Smooth muscle cell (in vitro differentiated cells): ENCODE results near the gene SIRT5. TPM values are rescaled to one million over a fixed set of nuclear protein-coding genes. Genes with fewer than 3 reads are reported as not detected.

Experiments
- DNase-seq: peaks from one replicate; lab custom pipeline; 2025; ENCODE audit not compliant: unreplicated experiment; lab: John Stamatoyannopoulos, UW
- H2AFZ ChIP-seq: fragments of 200-600 bp; sonication (generic); 2 replicates; pipeline ENCODE4 v1.6.0; 2016; ENCODE audit warnings: antibody characterized with exemption, low read depth, mild to moderate bottlenecking
- H3F3A ChIP-seq: fragments of 200-600 bp; sonication (generic); 2 replicates; pipeline ENCODE4 v1.6.0; 2017; ENCODE audit warnings: antibody characterized with exemption, low read depth
- H3K27ac ChIP-seq: fragments of 200-600 bp; sonication (generic); 2 replicates; pipeline ENCODE4 v1.5.1; 2016; ENCODE audit warnings: low read depth, mild to moderate bottlenecking
- H3K27me3 ChIP-seq: fragments of 200-600 bp; sonication (generic); 2 replicates; pipeline ENCODE4 v1.6.1; 2016; ENCODE audit warnings: low read depth, mild to moderate bottlenecking
- H3K36me3 ChIP-seq: fragments of 200-600 bp; sonication (generic); 2 replicates; pipeline ENCODE4 v1.5.1; 2016; ENCODE audit warnings: low read depth
- H3K4me1 ChIP-seq: fragments of 200-600 bp; sonication (generic); 2 replicates; pipeline ENCODE4 v1.5.1; 2016; ENCODE audit warnings: low read depth
- H3K4me2 ChIP-seq: fragments of 200-600 bp; sonication (generic); 2 replicates; pipeline ENCODE4 v1.6.0; 2016; ENCODE audit warnings: mild to moderate bottlenecking
- H3K4me3 ChIP-seq: fragments of 200-600 bp; sonication (generic); 2 replicates; pipeline ENCODE4 v1.5.1; 2016; ENCODE audit warnings: mild to moderate bottlenecking
- H3K79me2 ChIP-seq: fragments of 200-600 bp; sonication (generic); 2 replicates; pipeline ENCODE4 v1.6.0; 2016; ENCODE audit warnings: low read depth, mild to moderate bottlenecking
- H3K9ac ChIP-seq: fragments of 200-600 bp; sonication (generic); 2 replicates; pipeline ENCODE4 v1.6.0; 2016; ENCODE audit warnings: low read depth
- H3K9me3 ChIP-seq: fragments of 200-600 bp; sonication (generic); replicated peaks from 2 replicates; pipeline ENCODE4 v1.5.1; 2016; ENCODE audit warnings: low read depth
- H4K20me1 ChIP-seq: fragments of 200-600 bp; sonication (generic); 2 replicates; pipeline ENCODE4 v1.6.0; 2016; ENCODE audit warnings: low read depth
- WGBS: methylation state at CpG from one replicate; pipeline ENCODE4 v1.1.7; 2016; ENCODE audit warnings: low lambda C conversion rate; 5-methylcytosine and 5-hydroxymethylcytosine counted together
- polyA plus RNA-seq: library from polyadenylated mRNA; unstranded; fragments of >200 nt; fragmentation: Nextera tagmentation; extraction: Ambion mirVana; gene quantifications from 2 replicates; pipeline ENCODE4 v1.2.1, GENCODE V29; 2016
- total RNA-seq: library from RNA; depleted of rRNA; stranded (reverse); fragments of >200 nt; gene quantifications from 2 replicates; pipeline ENCODE4 v1.2.3, GENCODE V29; 2014
- TF ChIP-seq, protein P1 (sequence below): fragments of 200-600 bp; sonication (generic); IDR thresholded peaks from 2 replicates; pipeline ENCODE4 v1.5.1; 2017; ENCODE audit warnings: borderline replicate concordance, mild to moderate bottlenecking, antibody characterized with exemption; ENCODE audit not compliant: insufficient read depth, poor library complexity, severe bottlenecking

The SIRT5 gene
- total and polyA plus RNA-seq, 2 experiments from 2014 or later, result 5.2 to 5.5 TPM

DNA sequence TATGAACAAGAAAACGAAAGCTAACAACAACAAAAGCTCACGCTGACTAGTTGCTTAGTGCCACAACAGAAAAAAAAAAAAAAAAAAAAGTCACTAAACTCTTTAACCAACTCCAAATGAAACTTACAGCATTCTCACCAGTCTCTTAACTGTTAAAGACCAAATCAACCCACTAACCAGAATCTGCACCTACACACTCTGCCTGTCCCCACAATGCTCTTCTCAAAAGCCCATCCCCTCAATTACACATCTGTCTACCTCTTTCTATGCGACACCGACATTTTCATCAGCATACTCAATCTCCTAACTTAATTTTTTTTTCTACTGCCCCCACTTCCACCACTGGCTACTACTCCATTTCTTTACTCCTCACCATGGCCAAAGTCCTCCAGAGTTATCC is 75.0 kb downstream of the SIRT5 start:
- Histone ChIP-seq H3K27ac (no peak overlapping the region), H3K79me2 (peaks cover 9% of the 10 kb centered on the region), H3K4me2 (no peak overlapping the region), H4K20me1 (peaks cover 35% of the 10 kb centered on the region), H3K9ac (no peak overlapping the region), H2AFZ (no peak overlapping the region), H3K27me3 (no peaks in the 10 kb centered on the region), H3F3A (no peaks in the 10 kb centered on the region), H3K9me3 (no peaks in the 10 kb centered on the region), H3K4me1 (no peaks in the 10 kb centered on the region), H3K36me3 (no peaks in the 10 kb centered on the region), H3K4me3 (no peak overlapping the region)
- no peak for DNase-seq
- TF ChIP-seq, protein P1, sequence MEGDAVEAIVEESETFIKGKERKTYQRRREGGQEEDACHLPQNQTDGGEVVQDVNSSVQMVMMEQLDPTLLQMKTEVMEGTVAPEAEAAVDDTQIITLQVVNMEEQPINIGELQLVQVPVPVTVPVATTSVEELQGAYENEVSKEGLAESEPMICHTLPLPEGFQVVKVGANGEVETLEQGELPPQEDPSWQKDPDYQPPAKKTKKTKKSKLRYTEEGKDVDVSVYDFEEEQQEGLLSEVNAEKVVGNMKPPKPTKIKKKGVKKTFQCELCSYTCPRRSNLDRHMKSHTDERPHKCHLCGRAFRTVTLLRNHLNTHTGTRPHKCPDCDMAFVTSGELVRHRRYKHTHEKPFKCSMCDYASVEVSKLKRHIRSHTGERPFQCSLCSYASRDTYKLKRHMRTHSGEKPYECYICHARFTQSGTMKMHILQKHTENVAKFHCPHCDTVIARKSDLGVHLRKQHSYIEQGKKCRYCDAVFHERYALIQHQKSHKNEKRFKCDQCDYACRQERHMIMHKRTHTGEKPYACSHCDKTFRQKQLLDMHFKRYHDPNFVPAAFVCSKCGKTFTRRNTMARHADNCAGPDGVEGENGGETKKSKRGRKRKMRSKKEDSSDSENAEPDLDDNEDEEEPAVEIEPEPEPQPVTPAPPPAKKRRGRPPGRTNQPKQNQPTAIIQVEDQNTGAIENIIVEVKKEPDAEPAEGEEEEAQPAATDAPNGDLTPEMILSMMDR, result no peak
- 100% methylated on average over 4 of the region's 4 CpGs for WGBS

DNA sequence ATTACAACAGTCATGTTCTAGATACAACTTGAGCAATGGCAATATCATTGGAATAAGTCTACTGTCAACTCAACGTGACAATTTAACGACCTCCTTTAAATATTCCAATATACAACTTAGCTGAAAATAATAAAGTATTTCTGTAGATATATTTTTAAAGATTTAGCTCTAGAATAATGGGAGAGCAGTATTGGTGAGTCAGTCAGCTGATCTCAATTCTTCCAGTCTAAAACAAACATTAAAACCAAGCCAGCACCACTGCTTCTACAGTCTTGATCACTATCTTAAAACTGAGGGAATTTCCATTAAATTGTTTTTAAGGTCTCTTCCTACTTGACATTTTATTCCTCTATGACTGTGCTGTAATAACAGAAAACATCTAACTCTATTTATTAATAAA is 78.9 kb downstream of the SIRT5 start:
- H3F3A ChIP-seq, result no peaks in the 10 kb centered on the region
- H3K4me3 ChIP-seq, result no peak overlapping the region
- H3K9ac ChIP-seq, result no peak overlapping the region
- H3K27ac ChIP-seq, result no peak overlapping the region
- no peak overlapping the region for H2AFZ ChIP-seq
- 94% methylated on average over 2 of the region's 2 CpGs for WGBS
- H4K20me1 ChIP-seq, result peaks cover 53% of the 10 kb centered on the region
- H3K27me3 ChIP-seq, result no peaks in the 10 kb centered on the region
- no peak overlapping the region for H3K4me2 ChIP-seq
- TF ChIP-seq, protein P1, result no peak
- H3K36me3 ChIP-seq, result no peaks in the 10 kb centered on the region
- no peak for DNase-seq
- H3K79me2 ChIP-seq, result peaks cover 23% of the 10 kb centered on the region
- H3K4me1 ChIP-seq, result no peaks in the 10 kb centered on the region
- H3K9me3 ChIP-seq, result no peaks in the 10 kb centered on the region

DNA sequence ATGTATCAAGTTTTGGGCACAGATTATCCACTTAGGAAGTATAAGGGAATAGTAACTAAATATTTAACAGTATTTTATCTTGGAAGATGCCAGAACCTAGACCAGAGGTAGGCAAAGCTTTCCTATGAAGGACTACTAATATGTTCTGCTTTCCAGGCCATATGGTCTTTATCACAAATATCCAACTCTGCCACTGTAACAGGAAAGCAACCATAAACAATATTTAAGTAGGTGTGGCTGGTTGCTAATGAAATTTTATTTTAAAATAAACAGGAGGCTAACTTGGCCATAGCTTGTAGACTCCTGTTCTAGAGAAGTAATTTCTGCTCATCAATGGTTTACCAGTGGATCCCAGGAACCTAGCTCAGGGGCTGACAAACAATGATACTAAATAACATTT is 80.1 kb downstream of the SIRT5 start:
- Histone ChIP-seq H3K9ac (no peak overlapping the region), H3K4me3 (no peak overlapping the region), H3K4me2 (no peak overlapping the region), H3K36me3 (no peaks in the 10 kb centered on the region), H3K27me3 (no peaks in the 10 kb centered on the region), H2AFZ (no peak overlapping the region), H3K9me3 (no peaks in the 10 kb centered on the region), H4K20me1 (peaks cover 54% of the 10 kb centered on the region), H3K79me2 (peaks cover 33% of the 10 kb centered on the region), H3F3A (no peaks in the 10 kb centered on the region), H3K4me1 (no peaks in the 10 kb centered on the region), H3K27ac (no peak overlapping the region)
- TF ChIP-seq, protein P1, result no peak
- DNase-seq, result no peak

DNA sequence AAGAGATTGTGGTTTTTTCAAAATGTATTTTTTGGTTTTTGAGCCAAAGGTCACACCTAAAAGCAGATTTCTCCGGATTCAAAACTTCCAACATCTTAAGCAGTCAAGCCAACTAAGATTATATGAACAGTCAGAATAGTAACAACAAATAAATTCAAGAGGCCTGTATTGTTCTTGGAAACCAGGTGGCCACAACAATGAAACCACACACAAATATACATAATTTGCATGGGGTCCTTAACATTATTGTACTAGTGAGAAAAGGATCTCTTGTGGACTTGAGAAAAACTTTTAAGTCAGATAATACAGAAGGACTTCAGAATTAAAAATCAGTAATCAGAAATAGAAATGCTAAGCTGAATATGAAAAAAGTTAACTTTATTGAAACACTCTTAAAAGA is 81.3 kb downstream of the SIRT5 start:
- H2AFZ ChIP-seq, result no peak overlapping the region
- H3F3A ChIP-seq, result no peaks in the 10 kb centered on the region
- H3K4me1 ChIP-seq, result no peaks in the 10 kb centered on the region
- DNase-seq, result no peak
- peaks cover 45% of the 10 kb centered on the region for H3K79me2 ChIP-seq
- no peak overlapping the region for H3K9ac ChIP-seq
- H3K4me3 ChIP-seq, result no peak overlapping the region
- H3K36me3 ChIP-seq, result no peaks in the 10 kb centered on the region
- H3K27me3 ChIP-seq, result no peaks in the 10 kb centered on the region
- no peak overlapping the region for H3K4me2 ChIP-seq
- no peaks in the 10 kb centered on the region for H3K9me3 ChIP-seq
- no peak overlapping the region for H3K27ac ChIP-seq
- TF ChIP-seq, protein P1, result no peak
- peaks cover 64% of the 10 kb centered on the region for H4K20me1 ChIP-seq
- WGBS, result 100% methylated on average over 1 of the region's 1 CpG
